Daoy (cell line): ENCODE measurements around the gene HRG. TPM values are rescaled to one million over a fixed set of nuclear protein-coding genes. Genes with fewer than 3 reads are reported as not detected.

ENCODE experiments used
- DNase-seq: peaks from one replicate; pipeline ENCODE4 v3.0.0-alpha.2; 2015; ENCODE audit warnings: low read depth
- total RNA-seq: library from RNA; depleted of rRNA; stranded (reverse); fragments of >200 nt; shearing (Covaris generic); gene quantifications from 2 replicates; pipeline ENCODE4 v1.2.3, GENCODE V29; 2014

The HRG gene
- total RNA-seq, 1 experiment from 2014 or later = not detected

GRCh38 chr3:186638259-186638658 lies 27.6 kb upstream of the HRG start:
- no peak for DNase-seq

GRCh38 chr3:186639778-186640472 lies 25.9 kb upstream of the HRG start, which contains the start of gene FETUB:
TSS of gene FETUB (plus strand) at chr3:186640399. CDS start at chr3:186640461, 62 bp downstream.
- no peak for DNase-seq

GRCh38 chr3:186640473-186640818 lies 25.4 kb upstream of the HRG start:
- peak; percentile 79 for DNase-seq

GRCh38 chr3:186640929-186641328 lies 24.9 kb upstream of the HRG start:
- no peak for DNase-seq

GRCh38 chr3:186642014-186642413 lies 23.8 kb upstream of the HRG start:
- no peak for DNase-seq

GRCh38 chr3:186643493-186643892 lies 22.3 kb upstream of the HRG start:
- peak; percentile 22 for DNase-seq

GRCh38 chr3:186644683-186645082 lies 21.1 kb upstream of the HRG start:
- DNase-seq = no peak

- no peak for DNase-seq
Observed at GRCh38 chr3:186646106-186646505, 19.7 kb upstream of the HRG start.

GRCh38 chr3:186646841-186647240 lies 19.0 kb upstream of the HRG start:
- DNase-seq = no peak

GRCh38 chr3:186648851-186649250 lies 17.0 kb upstream of the HRG start:
- no peak for DNase-seq

GRCh38 chr3:186651678-186652215 lies 14.1 kb upstream of the HRG start:
- no peak for DNase-seq

GRCh38 chr3:186653080-186653707 lies 12.6 kb upstream of the HRG start:
- DNase-seq = no peak

- DNase-seq = peak; percentile 29
Observed at GRCh38 chr3:186653984-186654383, 11.8 kb upstream of the HRG start.

GRCh38 chr3:186663361-186664118 lies 2.3 kb upstream of the HRG start:
- DNase-seq = no peak

- no peak for DNase-seq
Observed at GRCh38 chr3:186664119-186664495, 1.7 kb upstream of the HRG start.

- DNase-seq = no peak
Observed at GRCh38 chr3:186664506-186664905, 1.3 kb upstream of the HRG start.

GRCh38 chr3:186668426-186668825 lies 2.6 kb downstream of the HRG start:
- DNase-seq = no peak

GRCh38 chr3:186669378-186670084 lies 3.7 kb downstream of the HRG start:
- DNase-seq = no peak

- no peak for DNase-seq
Observed at GRCh38 chr3:186670155-186670554, 4.3 kb downstream of the HRG start.

- no peak for DNase-seq
Observed at GRCh38 chr3:186671051-186671450, 5.2 kb downstream of the HRG start.

- DNase-seq = no peak
Observed at GRCh38 chr3:186678604-186679003, 12.8 kb downstream of the HRG start.

GRCh38 chr3:186679151-186679550 lies 13.3 kb downstream of the HRG start:
- no peak for DNase-seq
